PC-9 (cell line): Measurements from ENCODE around the gene SLIT1.

Source experiments
- EZH2 ChIP-seq: fragments of 200-600 bp; sonication (generic); IDR thresholded peaks from 2 replicates; pipeline ENCODE4 v1.8.0; 2017; ENCODE audit warnings: antibody characterized with exemption, low read depth
- TF ChIP-seq, protein P1 (sequence below): fragments of 200-600 bp; sonication (generic); conservative IDR thresholded peaks from 2 replicates; pipeline ENCODE4 v1.6.1; 2017; ENCODE audit warnings: mixed run types, antibody characterized with exemption, mild to moderate bottlenecking, moderate library complexity

DNA sequence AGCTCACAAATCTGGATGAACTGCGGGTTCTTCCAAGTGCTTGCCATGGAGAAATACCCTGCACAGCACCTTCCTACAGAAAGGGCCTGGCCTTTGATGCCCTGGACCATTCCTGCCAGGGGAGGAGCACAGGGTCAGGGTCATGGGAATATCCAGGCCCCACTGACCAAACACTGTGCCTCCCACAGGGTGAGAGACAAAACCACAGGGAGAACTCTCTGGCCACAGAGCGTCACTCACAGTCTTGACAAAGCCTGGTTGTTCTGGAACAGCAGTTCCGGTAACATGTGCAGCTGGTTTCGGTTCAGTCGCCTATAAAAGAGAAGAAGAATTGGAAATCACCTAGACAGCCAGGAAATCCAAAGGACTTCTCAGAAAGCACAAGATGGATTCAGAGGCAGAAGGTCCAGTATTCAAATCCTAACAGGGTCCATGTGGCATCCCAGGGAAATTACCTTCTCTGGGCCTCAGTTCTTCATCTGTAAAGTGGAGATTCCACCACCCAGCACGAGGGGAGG, 28.1 kb downstream of the SLIT1 start:
- TF ChIP-seq, protein P1, sequence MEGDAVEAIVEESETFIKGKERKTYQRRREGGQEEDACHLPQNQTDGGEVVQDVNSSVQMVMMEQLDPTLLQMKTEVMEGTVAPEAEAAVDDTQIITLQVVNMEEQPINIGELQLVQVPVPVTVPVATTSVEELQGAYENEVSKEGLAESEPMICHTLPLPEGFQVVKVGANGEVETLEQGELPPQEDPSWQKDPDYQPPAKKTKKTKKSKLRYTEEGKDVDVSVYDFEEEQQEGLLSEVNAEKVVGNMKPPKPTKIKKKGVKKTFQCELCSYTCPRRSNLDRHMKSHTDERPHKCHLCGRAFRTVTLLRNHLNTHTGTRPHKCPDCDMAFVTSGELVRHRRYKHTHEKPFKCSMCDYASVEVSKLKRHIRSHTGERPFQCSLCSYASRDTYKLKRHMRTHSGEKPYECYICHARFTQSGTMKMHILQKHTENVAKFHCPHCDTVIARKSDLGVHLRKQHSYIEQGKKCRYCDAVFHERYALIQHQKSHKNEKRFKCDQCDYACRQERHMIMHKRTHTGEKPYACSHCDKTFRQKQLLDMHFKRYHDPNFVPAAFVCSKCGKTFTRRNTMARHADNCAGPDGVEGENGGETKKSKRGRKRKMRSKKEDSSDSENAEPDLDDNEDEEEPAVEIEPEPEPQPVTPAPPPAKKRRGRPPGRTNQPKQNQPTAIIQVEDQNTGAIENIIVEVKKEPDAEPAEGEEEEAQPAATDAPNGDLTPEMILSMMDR, result no peak
- no peak for TF ChIP-seq EZH2
